Activated CD8-positive, alpha-beta memory T cell treated with anti-CD3 and anti-CD28 coated beads, Interleukin-2, amount 50 U/mL, for 1 hour (primary cell): Measurements from ENCODE around the gene CAPN2.

Source experiments
- DNase-seq: peaks from one replicate; pipeline ENCODE4 v3.0.0-alpha.2; 2020; ENCODE audit errors: extremely low read depth

The CAPN2 gene

GRCh38 chr1:223712194-223712849 is at the start of gene CAPN2:
TSS of gene CAPN2 (plus strand) at chr1:223712539. CDS start at chr1:223712641, 102 bp downstream.
- DNase-seq, result no peak

DNA sequence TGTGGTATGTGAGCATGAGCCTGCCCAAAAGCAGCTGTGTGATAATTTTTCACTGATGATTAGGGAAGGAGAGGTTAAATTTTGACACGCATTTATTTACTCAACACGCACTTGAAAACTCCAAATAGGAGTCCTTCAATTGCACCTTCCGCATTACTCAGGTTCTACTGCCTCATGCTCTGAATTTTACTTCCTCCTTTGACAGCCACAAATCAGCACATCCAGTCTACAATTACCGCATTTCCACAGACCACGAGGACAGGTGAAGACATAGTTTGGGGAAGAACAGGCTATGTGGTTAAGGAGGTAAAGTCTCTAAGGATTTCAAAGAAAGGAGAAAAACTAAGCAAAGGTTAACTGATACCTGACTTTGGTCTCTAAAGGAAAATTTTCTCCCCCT is 49.4 kb upstream of the CAPN2 start:
- no peak for DNase-seq

DNA sequence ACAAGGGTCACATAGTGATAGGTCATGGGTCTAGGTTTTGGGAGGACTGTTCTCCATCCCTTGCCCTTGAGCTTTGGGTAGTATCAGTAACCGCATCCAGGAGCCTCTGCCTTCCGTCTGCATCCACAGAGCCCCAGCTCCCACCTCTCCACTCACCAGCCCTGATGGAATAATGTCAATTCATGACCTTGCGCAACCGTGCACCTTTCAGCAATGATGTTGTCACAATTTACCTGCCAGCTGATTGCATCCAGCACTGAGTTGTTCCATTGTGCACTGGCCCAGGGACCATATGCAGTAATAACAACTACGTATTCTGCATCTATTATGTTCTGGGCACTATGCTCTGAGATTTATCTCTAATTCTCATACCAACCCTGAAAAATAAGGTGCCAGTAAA is 48.2 kb upstream of the CAPN2 start:
- no peak for DNase-seq

DNA sequence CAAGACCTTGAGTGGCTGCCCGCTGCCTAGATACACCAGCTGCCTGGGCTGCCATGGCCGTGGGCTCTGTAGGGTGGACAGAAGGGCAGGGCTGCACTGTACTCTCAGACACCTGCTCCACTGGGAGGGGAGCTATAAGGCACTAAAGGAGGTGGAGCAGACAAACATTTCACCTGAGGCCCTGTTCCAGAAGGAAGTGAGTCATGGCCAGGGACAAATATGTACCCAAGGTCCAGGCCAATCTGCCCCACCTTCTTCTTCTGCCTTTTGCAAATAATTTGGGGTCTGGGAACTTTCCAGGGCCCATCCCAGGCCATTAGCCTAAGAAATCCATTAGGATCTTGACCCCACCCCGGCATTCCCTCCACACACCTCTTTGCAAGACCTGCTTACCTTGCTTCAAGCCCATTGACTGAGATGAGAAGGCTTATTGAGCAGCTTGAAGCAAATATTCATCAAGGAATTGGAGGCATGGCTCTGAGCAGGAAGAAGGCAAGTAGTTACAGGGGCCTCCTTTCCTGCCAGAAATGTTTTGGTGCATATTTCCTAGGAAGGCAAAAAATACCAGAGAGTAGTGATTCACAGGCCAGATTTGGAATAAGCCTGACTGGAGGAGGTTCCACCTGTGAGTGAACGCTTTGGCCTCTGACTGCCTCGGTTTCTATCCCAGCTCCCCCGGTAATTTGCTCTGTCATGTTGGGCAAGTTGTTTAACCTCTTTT is 46.6 kb upstream of the CAPN2 start, which contains the start of gene CAPN8:
TSS of gene CAPN8 (minus strand) at position 110 of the 721 bp plus-strand sequence. CDS start at position 55, 55 bp downstream.
- no peak for DNase-seq

DNA sequence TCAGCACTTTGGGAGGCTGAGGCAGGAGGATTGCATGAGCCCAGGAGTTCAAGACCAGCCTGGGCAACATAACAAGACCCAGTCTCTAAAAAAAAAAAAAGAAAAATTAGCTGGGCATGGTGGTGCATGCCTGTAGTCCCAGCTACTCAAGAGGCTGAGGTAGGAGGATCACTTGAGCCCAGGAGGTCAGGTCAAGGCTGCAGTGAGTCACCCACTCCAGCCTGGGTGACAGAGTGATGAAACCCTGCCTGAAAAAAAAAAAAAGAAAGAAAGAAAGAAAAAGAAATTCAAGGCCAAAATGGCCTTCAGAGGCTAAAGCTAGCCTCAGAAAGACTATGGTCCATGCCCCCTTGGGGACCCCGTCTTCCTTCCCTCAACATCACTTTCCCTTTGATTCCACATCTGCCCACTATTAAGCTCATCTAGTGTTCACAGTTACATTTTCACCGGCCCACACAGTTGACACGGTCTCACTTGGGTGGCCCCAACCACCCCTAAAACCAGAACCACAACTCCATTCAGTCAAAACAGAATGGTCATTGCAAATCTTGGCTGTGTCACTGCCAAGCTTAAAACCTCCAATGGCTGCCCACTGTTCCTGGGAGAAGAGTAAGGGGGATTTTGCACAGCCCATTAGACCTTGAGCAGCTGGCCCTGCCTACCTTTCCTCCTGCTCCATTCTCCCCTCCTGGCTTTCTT is 44.7 kb upstream of the CAPN2 start:
- DNase-seq, result no peak

GRCh38 chr1:223669003-223669795 is 43.1 kb upstream of the CAPN2 start:
- DNase-seq, result no peak

DNA sequence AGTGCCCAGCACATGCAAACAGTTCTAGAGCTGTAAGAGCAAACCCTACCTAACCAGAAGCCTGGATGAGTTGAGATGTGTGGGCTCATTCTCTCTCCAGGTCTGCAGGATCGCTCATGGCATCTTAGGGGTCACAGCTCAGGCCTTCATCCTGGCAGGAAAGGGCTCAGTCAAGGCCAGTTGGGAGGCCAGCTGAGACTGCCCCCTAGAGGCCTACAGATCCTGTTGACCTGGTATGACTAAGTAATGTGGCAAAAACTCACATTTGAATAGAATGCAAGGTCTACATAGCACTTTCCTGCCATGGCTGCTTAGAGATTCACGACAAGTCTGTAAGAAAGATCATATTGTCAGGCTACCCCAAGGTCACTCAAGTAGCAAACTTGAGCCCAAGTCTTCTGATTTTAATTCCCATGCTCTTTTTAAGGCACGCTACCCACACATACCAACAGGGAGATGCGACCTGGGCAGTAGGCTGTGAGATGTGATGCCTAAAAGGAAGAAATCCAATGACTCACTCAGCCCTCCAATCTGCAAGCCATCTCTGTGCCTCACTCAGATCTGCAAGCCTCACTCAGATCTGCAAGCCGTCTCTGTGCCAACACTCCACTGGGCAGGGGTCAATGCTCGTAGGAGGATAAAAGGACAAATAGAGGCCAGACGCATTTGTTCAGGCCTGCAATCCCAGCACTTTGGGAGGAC is 41.7 kb upstream of the CAPN2 start:
- no peak for DNase-seq

DNA sequence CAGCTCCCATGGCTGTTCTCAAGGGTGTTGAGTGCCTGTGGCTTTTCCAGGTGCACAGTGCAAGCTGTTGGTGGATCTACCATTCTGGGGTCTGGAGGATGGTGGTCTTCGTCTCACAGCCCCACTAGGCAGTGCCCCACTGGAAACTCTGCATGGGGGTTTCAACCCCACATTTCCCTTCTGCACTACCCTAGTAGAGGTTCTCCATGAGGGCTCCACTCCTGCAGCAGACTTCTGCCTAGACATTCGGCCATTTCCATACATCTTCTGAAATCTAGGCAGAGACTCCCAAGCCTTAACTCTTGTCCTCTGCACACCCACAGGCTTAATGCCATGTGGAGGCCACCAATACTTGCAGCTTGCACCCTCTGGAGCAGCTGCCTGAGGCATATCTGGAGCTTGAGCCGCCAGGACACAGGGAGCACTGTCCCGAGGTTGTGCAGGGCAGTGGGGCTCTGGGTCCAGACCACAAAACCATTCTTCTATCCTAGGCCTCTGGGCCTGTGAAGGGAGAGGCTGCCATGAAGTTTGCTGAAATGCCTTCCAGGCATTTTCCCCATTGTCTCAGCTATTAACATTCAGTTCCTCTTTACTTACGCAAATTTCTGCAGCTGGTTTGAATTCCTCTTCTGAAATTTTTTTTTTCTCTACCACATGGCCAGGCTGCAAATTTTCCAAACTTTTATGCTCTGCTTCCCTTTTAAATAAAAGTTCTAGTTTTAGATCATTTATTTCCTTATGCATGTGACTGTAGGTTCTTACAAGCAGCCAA is 38.0 kb upstream of the CAPN2 start:
- DNase-seq, result no peak

DNA sequence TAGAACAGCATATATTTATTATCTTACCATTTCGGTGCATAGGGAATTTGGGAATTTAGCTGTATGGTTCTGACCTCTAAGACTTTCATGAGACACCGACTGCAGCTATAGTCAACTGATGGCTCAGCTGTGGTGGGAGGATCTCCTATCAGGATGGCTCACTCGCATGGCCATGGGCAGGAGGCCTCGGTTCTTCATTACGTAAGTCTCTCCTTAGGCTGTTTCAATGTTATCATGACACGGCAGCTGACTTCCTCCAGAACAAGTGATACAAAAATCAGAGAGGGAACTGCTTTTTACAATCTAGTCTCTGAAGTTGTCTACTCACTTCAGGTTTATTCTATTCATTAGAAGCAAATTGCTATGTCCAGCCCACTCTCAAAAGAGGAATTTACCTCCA is 33.5 kb upstream of the CAPN2 start:
- DNase-seq, result no peak

GRCh38 chr1:223680188-223680587 is 32.2 kb upstream of the CAPN2 start:
- DNase-seq, result no peak

- DNase-seq, result no peak
These were observed 29.8 kb upstream of the CAPN2 start for GRCh38 chr1:223682502-223682901.

DNA sequence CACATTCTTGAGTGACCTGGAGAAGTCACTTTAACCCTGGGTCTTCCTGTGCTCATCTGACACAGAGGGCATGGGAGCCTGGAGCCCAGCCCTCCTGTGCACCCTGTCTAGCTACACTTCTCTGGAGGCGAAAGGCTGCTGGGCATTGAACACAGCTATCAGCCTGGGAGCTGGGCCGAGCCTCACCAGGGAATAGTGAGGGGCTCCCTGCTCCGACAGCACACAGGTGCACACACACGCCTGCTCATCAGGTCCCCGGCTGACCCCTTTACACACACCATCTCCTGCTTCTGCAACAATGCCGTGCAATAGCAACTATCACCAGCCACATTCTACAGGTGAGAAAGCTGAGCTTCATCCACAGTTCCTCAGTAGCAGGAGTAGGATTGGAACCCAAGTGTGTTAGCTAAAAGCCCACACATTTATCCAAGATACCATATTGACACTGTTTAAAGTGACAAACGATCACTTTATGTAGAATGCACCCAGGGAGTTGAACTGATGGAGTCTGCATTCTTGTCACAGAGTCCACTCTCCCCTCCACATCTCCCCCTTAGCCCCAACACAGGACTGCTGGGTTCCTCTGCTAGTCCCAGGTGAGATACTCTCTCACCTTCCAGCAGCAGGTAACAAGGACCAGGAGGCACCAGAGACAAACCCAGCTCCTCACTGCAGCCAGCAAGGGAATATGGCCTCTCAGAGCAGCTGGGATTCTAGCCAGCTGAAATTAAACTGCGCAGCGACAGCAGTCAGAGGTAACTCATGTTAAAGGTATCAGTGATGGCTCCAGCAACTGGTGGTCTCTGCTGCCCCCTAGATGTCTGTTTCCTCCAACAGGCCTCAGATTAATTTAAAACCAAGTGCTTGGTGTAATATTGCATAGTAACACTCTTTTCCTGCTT is 28.5 kb upstream of the CAPN2 start:
- peak; percentile 25 for DNase-seq

- DNase-seq, result no peak
These were observed 27.9 kb upstream of the CAPN2 start for GRCh38 chr1:223684488-223684792.

DNA sequence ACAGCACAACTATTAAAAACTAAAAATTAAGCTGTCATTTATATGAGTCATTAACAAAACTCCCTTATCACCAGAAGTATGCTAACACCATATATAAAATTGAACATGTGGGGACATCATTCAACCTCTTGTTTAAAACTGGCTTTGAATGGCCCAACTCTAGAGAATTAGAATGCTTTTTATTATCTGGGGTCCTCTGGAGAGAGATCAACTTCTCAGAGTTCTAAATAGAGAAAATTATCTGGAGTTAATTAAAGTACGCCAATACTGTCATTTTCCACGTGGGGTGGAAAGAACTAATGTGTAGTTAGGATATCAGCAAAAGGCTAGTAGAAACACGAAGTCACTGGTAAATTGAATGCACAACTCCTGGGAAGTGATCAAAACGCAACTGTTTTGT is 21.2 kb upstream of the CAPN2 start:
- no peak for DNase-seq

- DNase-seq, result no peak
These were observed 17.3 kb upstream of the CAPN2 start for GRCh38 chr1:223695014-223695548.

GRCh38 chr1:223695941-223696340 is 16.4 kb upstream of the CAPN2 start:
- no peak for DNase-seq

DNA sequence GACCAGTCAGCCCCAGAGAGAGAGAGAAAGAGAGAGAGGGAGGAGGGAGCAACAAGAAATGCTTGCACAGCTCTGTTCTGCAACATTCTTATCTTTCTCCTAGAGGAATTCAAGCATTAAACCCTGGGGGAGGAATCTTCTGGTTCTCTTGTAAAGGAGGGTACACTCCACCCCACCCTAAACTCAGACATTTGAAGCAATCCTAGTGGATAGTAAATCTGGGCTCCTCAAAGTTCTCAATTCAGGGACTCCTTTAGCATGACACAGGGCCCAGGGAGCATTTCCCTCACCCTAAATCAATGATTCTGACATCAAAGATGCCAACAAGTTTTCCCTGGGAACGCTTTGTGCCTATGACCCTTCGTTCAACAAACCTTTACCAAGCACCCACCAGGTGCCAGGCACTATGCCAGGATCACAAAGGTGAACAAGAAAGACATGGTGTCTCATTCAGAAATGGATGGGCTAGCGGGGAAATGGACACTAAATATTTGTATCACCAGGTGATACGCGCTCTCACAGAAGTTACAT is 11.9 kb upstream of the CAPN2 start:
- DNase-seq, result no peak

DNA sequence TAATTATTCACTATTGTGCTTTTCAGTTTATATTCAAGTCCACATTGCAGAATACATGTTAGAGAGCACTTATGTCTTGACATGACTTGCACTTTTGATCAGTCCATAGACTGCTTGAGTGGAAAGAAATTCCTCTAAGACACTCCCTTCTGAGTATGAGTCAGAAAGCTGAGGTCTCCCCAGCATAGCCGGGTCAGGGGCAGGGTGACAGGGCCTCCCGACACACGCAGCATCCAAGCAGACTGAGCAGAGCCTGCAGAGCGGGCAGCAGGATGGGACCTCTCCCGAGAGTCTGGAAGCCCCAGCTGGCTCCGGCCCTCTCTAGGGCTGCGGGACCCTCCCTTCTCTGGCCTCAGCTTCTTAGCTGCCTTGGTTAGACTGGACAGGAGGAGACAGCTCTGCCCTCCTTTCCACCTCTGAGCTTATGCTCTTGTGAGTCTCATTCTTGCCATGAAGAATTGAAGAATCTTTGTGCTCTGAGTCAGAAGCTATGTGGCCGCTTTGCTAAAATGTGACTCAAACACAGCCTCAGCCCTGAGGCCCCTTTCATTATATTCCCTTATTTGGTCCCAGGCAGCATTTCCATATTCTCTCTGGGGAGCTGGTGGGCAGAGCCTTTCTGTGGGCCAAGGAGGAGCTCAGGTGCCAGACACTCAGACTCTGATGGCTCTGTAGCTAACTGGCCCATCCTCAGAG is 11.2 kb upstream of the CAPN2 start:
- DNase-seq, result no peak
